Chondrocyte (in vitro differentiated cells): ENCODE data around the gene TBC1D5. TPM values are rescaled to one million over a fixed set of nuclear protein-coding genes. Genes with fewer than 3 reads are reported as not detected.

Experiments
- DNase-seq: peaks from one replicate; pipeline ENCODE4 v3.0.0; 2021; ENCODE audit warnings: mixed read lengths, low spot score
- H3K27ac Mint-ChIP-seq: one replicate; pipeline ENCODE4 v1.8.0; 2021; ENCODE audit warnings: mild to moderate bottlenecking, moderate library complexity, mixed read lengths; ENCODE audit not compliant: unreplicated experiment
- H3K27me3 Mint-ChIP-seq: 2 replicates; pipeline ENCODE4 v1.8.0; 2021; ENCODE audit warnings: low read depth, mixed read lengths
- H3K36me3 Mint-ChIP-seq: 2 replicates; pipeline ENCODE4 v1.8.0; 2021; ENCODE audit warnings: low read depth, mixed read lengths
- H3K4me1 Mint-ChIP-seq: 2 replicates; pipeline ENCODE4 v1.8.0; 2021; ENCODE audit warnings: low read depth, mild to moderate bottlenecking, mixed read lengths
- H3K4me3 Mint-ChIP-seq: one replicate; pipeline ENCODE4 v1.8.0; 2021; ENCODE audit warnings: mild to moderate bottlenecking, moderate library complexity, mixed read lengths; ENCODE audit not compliant: unreplicated experiment
- H3K9me3 Mint-ChIP-seq: 2 replicates; pipeline ENCODE4 v1.8.0; 2021; ENCODE audit warnings: low read depth, mixed read lengths
- total RNA-seq: library from RNA; stranded (reverse); gene quantifications from 3 replicates; pipeline ENCODE4 v1.2.1, GENCODE V29; 2021
- TF ChIP-seq, protein P1 (sequence below): fragments of 200-600 bp; sonication (generic); IDR thresholded peaks from 2 replicates; pipeline ENCODE4 v1.5.0; 2021; ENCODE audit warnings: antibody characterized with exemption, mild to moderate bottlenecking, moderate library complexity

The TBC1D5 gene
- total RNA-seq, 1 donor from 2014 or later = 44.6 TPM

DNA sequence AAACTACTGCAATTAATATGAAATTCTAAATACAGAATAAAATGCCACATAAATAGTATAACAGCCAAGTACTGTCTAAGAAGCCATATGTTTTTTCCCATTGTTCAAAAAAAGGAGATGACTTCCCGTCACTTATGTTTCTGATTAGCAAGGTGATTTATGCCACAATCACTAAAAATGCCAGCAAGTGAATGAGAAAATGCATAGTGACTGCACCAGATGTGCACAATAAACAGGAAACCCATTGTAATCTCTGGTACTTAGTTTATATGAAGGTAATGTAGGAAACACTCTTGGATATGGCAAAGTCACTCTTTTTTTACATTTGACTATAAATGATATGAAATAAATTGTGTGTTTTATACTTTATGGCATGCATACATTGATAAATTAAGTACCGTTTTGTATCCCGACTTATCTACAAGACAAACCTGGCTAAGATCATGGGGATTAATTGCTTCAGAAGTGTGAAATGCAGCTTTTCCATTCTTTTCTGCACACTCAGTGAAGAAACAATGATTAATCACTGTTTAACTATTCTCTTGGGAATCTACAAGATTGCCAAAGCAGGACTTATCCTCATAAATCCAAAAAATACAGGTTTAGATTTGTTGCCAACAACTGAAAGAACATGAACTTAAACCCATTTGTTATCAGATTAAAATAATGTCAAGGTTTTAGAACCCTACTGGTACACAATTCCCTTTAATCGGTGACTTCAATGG lies 164.5 kb downstream of the TBC1D5 start:
- Mint-ChIP-seq H3K4me1 (peaks cover 9% of the 10 kb centered on the region), H3K27me3 (no peaks in the 10 kb centered on the region), H3K4me3 (no peak overlapping the region), H3K36me3 (no peaks in the 10 kb centered on the region), H3K9me3 (no peaks in the 10 kb centered on the region), H3K27ac (no peak overlapping the region)
- no peak for DNase-seq
- TF ChIP-seq, protein P1, sequence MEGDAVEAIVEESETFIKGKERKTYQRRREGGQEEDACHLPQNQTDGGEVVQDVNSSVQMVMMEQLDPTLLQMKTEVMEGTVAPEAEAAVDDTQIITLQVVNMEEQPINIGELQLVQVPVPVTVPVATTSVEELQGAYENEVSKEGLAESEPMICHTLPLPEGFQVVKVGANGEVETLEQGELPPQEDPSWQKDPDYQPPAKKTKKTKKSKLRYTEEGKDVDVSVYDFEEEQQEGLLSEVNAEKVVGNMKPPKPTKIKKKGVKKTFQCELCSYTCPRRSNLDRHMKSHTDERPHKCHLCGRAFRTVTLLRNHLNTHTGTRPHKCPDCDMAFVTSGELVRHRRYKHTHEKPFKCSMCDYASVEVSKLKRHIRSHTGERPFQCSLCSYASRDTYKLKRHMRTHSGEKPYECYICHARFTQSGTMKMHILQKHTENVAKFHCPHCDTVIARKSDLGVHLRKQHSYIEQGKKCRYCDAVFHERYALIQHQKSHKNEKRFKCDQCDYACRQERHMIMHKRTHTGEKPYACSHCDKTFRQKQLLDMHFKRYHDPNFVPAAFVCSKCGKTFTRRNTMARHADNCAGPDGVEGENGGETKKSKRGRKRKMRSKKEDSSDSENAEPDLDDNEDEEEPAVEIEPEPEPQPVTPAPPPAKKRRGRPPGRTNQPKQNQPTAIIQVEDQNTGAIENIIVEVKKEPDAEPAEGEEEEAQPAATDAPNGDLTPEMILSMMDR = no peak

DNA sequence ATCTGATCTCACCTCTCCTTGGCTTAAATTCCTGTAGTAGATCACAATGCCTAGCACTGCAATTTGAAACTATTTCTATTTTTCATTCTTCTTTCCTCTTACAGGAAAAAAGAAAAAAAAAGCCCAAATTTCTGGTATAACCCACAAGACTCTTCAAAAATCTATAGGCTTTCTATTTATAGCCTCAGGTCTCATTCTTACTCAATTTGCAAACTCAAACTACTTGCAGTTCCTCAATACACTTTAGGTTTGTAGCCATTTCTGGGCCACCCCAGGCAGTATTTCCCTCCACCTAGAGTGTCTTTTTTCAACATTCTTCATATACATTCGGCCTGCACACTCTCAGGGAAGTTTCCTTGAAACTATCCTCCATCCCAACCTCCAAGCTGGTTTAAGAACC lies 169.0 kb downstream of the TBC1D5 start:
- Mint-ChIP-seq H3K27ac (no peak overlapping the region), H3K27me3 (no peaks in the 10 kb centered on the region), H3K4me3 (no peak overlapping the region), H3K4me1 (peaks cover 5% of the 10 kb centered on the region), H3K9me3 (no peaks in the 10 kb centered on the region), H3K36me3 (no peaks in the 10 kb centered on the region)
- no peak for DNase-seq
- TF ChIP-seq, protein P1 = no peak

DNA sequence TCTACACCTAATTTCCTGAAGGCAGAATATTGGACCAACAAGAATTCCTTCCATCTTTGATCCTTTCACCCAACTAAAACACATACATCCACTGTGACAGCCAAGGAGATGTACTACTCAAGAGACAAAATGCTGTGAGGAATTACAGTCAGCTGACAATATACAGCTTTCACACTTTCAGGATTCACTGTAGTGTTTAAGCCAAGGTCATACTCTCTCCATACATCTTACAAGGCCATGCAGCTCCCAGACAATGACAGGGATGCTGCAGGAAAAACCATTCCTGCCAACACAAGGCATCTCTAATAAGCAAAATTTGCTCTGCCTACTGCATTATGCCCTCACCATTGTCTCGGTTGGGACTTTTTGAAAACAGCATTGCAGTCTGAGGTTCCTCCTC lies 170.7 kb downstream of the TBC1D5 start:
- Mint-ChIP-seq H3K27me3 (no peaks in the 10 kb centered on the region), H3K4me3 (no peak overlapping the region), H3K27ac (no peak overlapping the region), H3K4me1 (no peaks in the 10 kb centered on the region), H3K36me3 (no peaks in the 10 kb centered on the region), H3K9me3 (no peaks in the 10 kb centered on the region)
- DNase-seq = no peak
- TF ChIP-seq, protein P1 = no peak

DNA sequence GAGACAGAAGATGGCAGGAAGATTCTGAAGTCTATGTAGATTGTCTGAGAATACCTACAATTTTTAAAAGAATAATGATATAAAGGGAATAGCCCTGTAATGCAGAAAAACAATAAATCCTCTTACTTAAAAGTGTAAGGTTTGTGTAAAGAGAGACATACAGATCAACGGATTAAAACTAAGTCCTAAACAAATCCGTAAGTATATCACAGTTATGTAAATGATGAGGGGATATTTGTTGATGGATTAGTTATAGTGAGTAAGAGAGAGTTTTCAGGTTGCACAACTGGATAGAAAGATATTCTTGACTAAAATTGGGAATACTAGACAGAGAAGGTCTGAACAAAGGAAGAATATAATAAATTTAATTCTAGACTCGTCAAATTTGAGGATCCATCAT lies 179.6 kb downstream of the TBC1D5 start:
- no peaks in the 10 kb centered on the region for H3K9me3 Mint-ChIP-seq
- no peaks in the 10 kb centered on the region for H3K36me3 Mint-ChIP-seq
- TF ChIP-seq, protein P1 = no peak
- H3K4me3 Mint-ChIP-seq = no peak overlapping the region
- H3K4me1 Mint-ChIP-seq = no peaks in the 10 kb centered on the region
- H3K27ac Mint-ChIP-seq = no peak overlapping the region
- DNase-seq = no peak
- no peaks in the 10 kb centered on the region for H3K27me3 Mint-ChIP-seq

DNA sequence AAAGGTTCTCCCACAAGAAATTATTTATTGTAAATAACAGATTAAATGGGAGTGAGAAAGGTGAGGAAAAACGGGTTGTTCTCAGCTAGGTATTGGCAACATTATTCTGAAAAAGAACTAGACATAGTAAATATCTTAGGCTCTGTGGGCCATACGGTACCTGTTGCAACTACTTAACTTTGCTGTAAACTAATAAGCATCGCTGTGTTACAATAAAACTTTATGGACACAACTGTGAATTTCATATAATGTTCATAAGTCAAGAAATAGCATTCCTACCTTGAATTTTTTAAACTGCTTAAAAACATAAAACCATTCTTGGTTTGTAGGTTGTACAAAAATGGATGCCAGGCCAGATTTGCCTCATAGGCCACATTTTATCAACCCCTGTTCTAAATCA lies 183.9 kb downstream of the TBC1D5 start:
- Mint-ChIP-seq H3K9me3 (no peaks in the 10 kb centered on the region), H3K27ac (no peak overlapping the region), H3K27me3 (no peaks in the 10 kb centered on the region), H3K4me1 (no peaks in the 10 kb centered on the region), H3K36me3 (no peaks in the 10 kb centered on the region), H3K4me3 (no peak overlapping the region)
- DNase-seq = no peak
- TF ChIP-seq, protein P1 = no peak
